HepG2 (cell line): ENCODE data around the gene MRPL20. TPM values are rescaled to one million over a fixed set of nuclear protein-coding genes. Genes with fewer than 3 reads are reported as not detected.

Experiments used
- ATAC-seq: fragments of 200-7000 bp; cut with Tn5 transposase; 3 replicates; pipeline ENCODE4 v1.9.1; 2020; ENCODE audit warnings: mild to moderate bottlenecking, moderate library complexity
- BruUV-seq: library from RNA; stranded (reverse); fragments of 400-500 nt; replicated peaks from 2 replicates; lab custom pipeline; 2021; lab: Mats Ljungman, UMichigan
- CTCF ChIA-PET: fragments of 300-600 bp; formaldehyde crosslinking; extraction: SDS; loops from one replicate; lab custom pipeline; 2021; ENCODE audit warnings: low total read pairs, inconsistent platforms, low intra/inter-chr PET ratio; lab: Yijun Ruan, JAX
- POLR2A ChIA-PET: fragments of 350-600 bp; sonication (Branson Sonifier 250); formaldehyde crosslinking; loops from one replicate; lab custom pipeline; 2020; ENCODE audit warnings: antibody characterized with exemption, inconsistent platforms; lab: Yijun Ruan, JAX
- DNase-seq: peaks from one replicate; pipeline ENCODE4 v3.0.0-alpha.2; 2015; ENCODE audit warnings: low spot score
- FAIRE-seq: peaks from 3 replicates; lab custom pipeline; 2011; peaks lifted over from hg19 to GRCh38; lab: Jason Lieb, UNC
- H2AFZ ChIP-seq: one replicate; pipeline ENCODE4 v1.6.1; 2011; ENCODE audit warnings: low read length, inconsistent platforms
- H3K27ac ChIP-seq: fragments of 300-600 bp; 3 replicates; pipeline ENCODE4 v1.8.0; 2011; ENCODE audit warnings: mixed run types, mild to moderate bottlenecking, mixed read lengths, low read length, inconsistent platforms; ENCODE audit not compliant: insufficient read depth; ENCODE audit errors: extremely low read length
- H3K27me3 ChIP-seq, 2 experiments: fragments of 200-600 bp in 1 of 2; 2 replicates in 1 of 2; 3 replicates in 1 of 2; pipeline versions ENCODE4 v1.6.0 to v1.8.0; 2011; ENCODE audit warnings: low read length in 2 of 2, mild to moderate bottlenecking in 2 of 2, moderate library complexity in 2 of 2, inconsistent platforms in 1 of 2; ENCODE audit not compliant: insufficient read depth in 2 of 2, control insufficient read depth in 1 of 2
- H3K36me3 ChIP-seq, 2 experiments: fragments of 200-600 bp in 1 of 2; replicated peaks in 1 of 2; 2 replicates in 1 of 2; 3 replicates in 1 of 2; pipeline versions ENCODE4 v1.5.1 to v1.8.0; 2011; ENCODE audit warnings: low read length in 2 of 2, inconsistent platforms in 1 of 2; ENCODE audit not compliant: insufficient read depth in 2 of 2, control insufficient read depth in 1 of 2
- H3K4me1 ChIP-seq: 2 replicates; pipeline ENCODE4 v1.5.1; 2012; ENCODE audit warnings: low read length, inconsistent platforms; ENCODE audit not compliant: insufficient read depth
- H3K4me2 ChIP-seq: 2 replicates; pipeline ENCODE4 v1.6.0; 2011; ENCODE audit warnings: low read depth, low read length, inconsistent platforms
- H3K4me3 ChIP-seq, 3 experiments: fragments of 200-600 bp in 1 of 3; sonication (generic), shearing (Covaris generic) in 1 of 3; replicated peaks in 1 of 3; 2 replicates each; pipeline ENCODE4 v1.5.1; 2011 to 2016; ENCODE audit warnings: low read length in 3 of 3, inconsistent platforms in 2 of 3, low read depth in 2 of 3, mild to moderate bottlenecking in 2 of 3, control low read depth in 1 of 3, mixed read lengths in 1 of 3; ENCODE audit not compliant: insufficient read depth in 1 of 3
- H3K79me2 ChIP-seq: one replicate; pipeline ENCODE4 v1.6.1; 2011; ENCODE audit warnings: low read length, inconsistent platforms; ENCODE audit not compliant: insufficient read depth
- H3K9ac ChIP-seq: 2 replicates; pipeline ENCODE4 v1.6.0; 2011; ENCODE audit warnings: mild to moderate bottlenecking, low read depth, low read length, inconsistent platforms; ENCODE audit not compliant: insufficient read depth
- H3K9me3 ChIP-seq: 2 replicates; pipeline ENCODE4 v1.5.1; 2012; ENCODE audit warnings: mild to moderate bottlenecking, low read length
- H4K20me1 ChIP-seq: 2 replicates; pipeline ENCODE4 v1.6.0; 2011; ENCODE audit warnings: inconsistent platforms, mild to moderate bottlenecking, low read length, moderate library complexity; ENCODE audit not compliant: insufficient read depth
- CBX2 ChIP-seq, 2 experiments: fragments of 200-600 bp in 1 of 2; sonication (generic); formaldehyde crosslinking in 1 of 2; IDR thresholded peaks; 2 replicates each; pipeline versions ENCODE4 v1.7.0 to v1.8.1; 2018 to 2022; ENCODE audit warnings: low read depth in 2 of 2, low read length in 1 of 2, mild to moderate bottlenecking in 1 of 2, missing genetic modification reagents in 1 of 2
- CSRNP2 ChIP-seq: sonication (generic); formaldehyde crosslinking; conservative IDR thresholded peaks from 2 replicates; pipeline ENCODE4 v1.8.0; 2022; ENCODE audit warnings: low read depth, missing genetic modification reagents
- GFI1 ChIP-seq: sonication (generic); formaldehyde crosslinking; IDR thresholded peaks from 2 replicates; pipeline ENCODE4 v1.5.0; 2020; ENCODE audit warnings: missing genetic modification reagents, mild to moderate bottlenecking, borderline replicate concordance
- HCFC1 ChIP-seq: fragments of 150-350 bp; IDR thresholded peaks from 2 replicates; pipeline ENCODE4 v1.6.1; 2014; ENCODE audit warnings: low read depth, low read length
- NFIC ChIP-seq: IDR thresholded peaks from 2 replicates; pipeline ENCODE4 v1.6.1; 2012; ENCODE audit warnings: mild to moderate bottlenecking, low read length, inconsistent platforms
- PHF21A ChIP-seq: sonication (generic); formaldehyde crosslinking; IDR thresholded peaks from 2 replicates; pipeline ENCODE4 v1.5.0; 2020; ENCODE audit warnings: mild to moderate bottlenecking, missing genetic modification reagents
- TBX2 ChIP-seq: sonication (generic); formaldehyde crosslinking; IDR thresholded peaks from 2 replicates; pipeline ENCODE4 v1.5.0; 2020; ENCODE audit warnings: missing genetic modification reagents, mild to moderate bottlenecking, borderline replicate concordance
- TP53 ChIP-seq: sonication (generic); formaldehyde crosslinking; conservative IDR thresholded peaks from 2 replicates; pipeline ENCODE4 v1.4.0; 2020; ENCODE audit warnings: missing genetic modification reagents
- TRAFD1 ChIP-seq: sonication (generic); formaldehyde crosslinking; IDR thresholded peaks from 2 replicates; pipeline ENCODE4 v1.5.1; 2020; ENCODE audit warnings: missing genetic modification reagents, mild to moderate bottlenecking, borderline replicate concordance
- ZBTB42 ChIP-seq: sonication (generic); formaldehyde crosslinking; IDR thresholded peaks from 2 replicates; pipeline ENCODE4 v1.5.0; 2020; ENCODE audit warnings: mild to moderate bottlenecking, missing genetic modification reagents
- ZNF235 ChIP-seq: sonication (generic); formaldehyde crosslinking; IDR thresholded peaks from 2 replicates; pipeline ENCODE4 v1.8.1; 2023; ENCODE audit warnings: mild to moderate bottlenecking, missing genetic modification reagents, borderline replicate concordance
- ZNF256 ChIP-seq: sonication (generic); formaldehyde crosslinking; conservative IDR thresholded peaks from 2 replicates; pipeline ENCODE4 v1.4.0; 2020; ENCODE audit warnings: missing genetic modification reagents
- ZNF354B ChIP-seq: sonication (generic); formaldehyde crosslinking; IDR thresholded peaks from 2 replicates; pipeline ENCODE4 v1.8.0; 2022; ENCODE audit warnings: mild to moderate bottlenecking, missing genetic modification reagents
- ZNF746 ChIP-seq: sonication (generic); formaldehyde crosslinking; IDR thresholded peaks from 2 replicates; pipeline ENCODE4 v1.8.0; 2022; ENCODE audit warnings: mild to moderate bottlenecking, missing genetic modification reagents
- whole genome bisulfite sequencing: methylation state at CpG from one replicate; pipeline ENCODE4 v1.1.6; 2017; ENCODE audit warnings: low lambda C conversion rate; 5-methylcytosine and 5-hydroxymethylcytosine counted together
- in situ Hi-C: cut with HindIII; loops from 2 replicates; pipeline ENCODE4 v1.10.0; 2017; ENCODE audit warnings: low pct_unique_long_range_greater_than_20kb; ENCODE audit not compliant: extremely low pct_ligation_motif_present
- intact Hi-C: fragments of 100-400 bp; cut with micrococcal nuclease; formaldehyde crosslinking; loops from one replicate; pipeline ENCODE4 v1.10.0; 2022; ENCODE audit not compliant: unreplicated experiment
- polyA plus RNA-seq, 8 experiments: library from polyadenylated mRNA; depleted of rRNA in 3 of 8; stranded (reverse) in 7 of 8; unstranded in 1 of 8; fragments of >200 nt; fragmentation: Illumina TruSeq in 4 of 8; extraction: Trizol in 4 of 8; gene quantifications; 2 replicates each; pipeline versions ENCODE4 v1.2.1 to v1.2.3, GENCODE V29; 2011 to 2016; ENCODE audit warnings: low read depth in 4 of 8, missing spikeins in 1 of 8, mixed read lengths in 1 of 8; ENCODE audit not compliant: insufficient read depth in 1 of 8
- total RNA-seq, 5 experiments: library from RNA; depleted of rRNA; stranded (reverse); fragments of >200 nt; fragmentation: Illumina TruSeq; extraction: Trizol; gene quantifications; 2 replicates each; pipeline ENCODE4 v1.2.3, GENCODE V29; 2016; ENCODE audit warnings: low read depth in 1 of 5

MRPL20 gene
- total and polyA plus RNA-seq, 2 of the 13 experiments (the other 11 are each of a cell fraction or from before 2014, with no cell fraction given), result 59.2 to 127 TPM

DNA sequence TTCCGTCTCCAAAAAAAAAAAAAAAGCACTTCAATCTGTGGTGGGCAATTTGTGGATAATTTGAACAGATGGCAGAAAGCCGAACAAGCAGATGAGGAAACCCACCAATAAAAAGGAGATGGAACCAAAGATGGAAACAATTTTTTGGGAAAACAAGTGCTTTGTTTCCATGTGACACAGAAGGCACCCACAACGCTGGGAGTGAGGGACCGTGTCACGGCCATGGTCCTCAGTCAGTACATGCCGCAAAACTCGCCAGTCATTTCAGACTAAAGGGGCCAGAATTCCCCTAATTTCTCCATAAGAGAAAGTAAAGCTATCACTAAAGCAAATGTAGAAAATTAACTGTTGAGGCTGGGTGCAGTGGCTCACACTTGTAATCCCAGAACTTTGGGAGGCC is 13.0 kb downstream of the MRPL20 start:
- POLR2A ChIA-PET, result no interaction called here
- in situ Hi-C loops, result no loop called here
- no peak for TF ChIP-seq NFIC
- no peak for TF ChIP-seq TRAFD1 (CRISPR knock-in tag)
- TF ChIP-seq ZNF256 (CRISPR knock-in tag), result no peak
- no peak for TF ChIP-seq CBX2 (IDR thresholded peaks at IDR 0.05; ENCODE audit: low read depth, low read length)
- no peak for TF ChIP-seq CBX2 (CRISPR knock-in tag; IDR thresholded peaks at IDR 0.05; ENCODE audit: low read depth)
- TF ChIP-seq PHF21A (CRISPR knock-in tag), result no peak
- no peak for TF ChIP-seq ZNF354B (CRISPR knock-in tag)
- TF ChIP-seq CSRNP2 (CRISPR knock-in tag), result no peak
- TF ChIP-seq ZBTB42 (CRISPR knock-in tag), result no peak
- TF ChIP-seq TBX2 (CRISPR knock-in tag), result no peak
- TF ChIP-seq GFI1 (CRISPR knock-in tag), result no peak
- TF ChIP-seq ZNF235 (CRISPR knock-in tag), result no peak
- TF ChIP-seq TP53 (CRISPR knock-in tag), result no peak
- no peak for TF ChIP-seq HCFC1
- TF ChIP-seq ZNF746 (CRISPR knock-in tag), result no peak
- TF ChIP-seq, all 625 proteins: peak for 0
- Histone ChIP-seq H3K9me3 (no peaks in the 10 kb centered on the region), H3K27ac (no peak overlapping the region), H3K79me2 (peaks cover 36% of the 10 kb centered on the region), H3K9ac (no peak overlapping the region), H2AFZ (no peak overlapping the region), H4K20me1 (peaks cover 3% of the 10 kb centered on the region; the same call in 1 of the 2 replicates), H3K27me3 (no peaks in the 10 kb centered on the region), H3K4me2 (no peak overlapping the region), H3K36me3 (peaks cover 34 to 78% of the 10 kb centered on the region in 2 experiments), H3K4me1 (peaks cover 16% of the 10 kb centered on the region), H3K4me3 (no peak overlapping the region)
- intact Hi-C loops, result no loop called here
- over 99% methylated on average over 7 of the region's 7 CpGs for WGBS
- BruUV-seq, result no TSS peak
- DNase-seq (no peak), ATAC-seq (no peak), FAIRE-seq (no peak)
- CTCF ChIA-PET, result no interaction called here
